22Rv1 (cell line): ENCODE results near the gene CELF4.

Source experiments
- ZFX ChIP-seq: fragments of 450-650 bp; IDR thresholded peaks from 2 replicates; pipeline ENCODE4 v1.6.1; 2017; ENCODE audit warnings: antibody characterized with exemption, borderline replicate concordance
- TF ChIP-seq, protein P1 (sequence below): fragments of 450-650 bp; IDR thresholded peaks from 2 replicates; pipeline ENCODE4 v1.5.1; 2017; ENCODE audit warnings: mild to moderate bottlenecking

DNA sequence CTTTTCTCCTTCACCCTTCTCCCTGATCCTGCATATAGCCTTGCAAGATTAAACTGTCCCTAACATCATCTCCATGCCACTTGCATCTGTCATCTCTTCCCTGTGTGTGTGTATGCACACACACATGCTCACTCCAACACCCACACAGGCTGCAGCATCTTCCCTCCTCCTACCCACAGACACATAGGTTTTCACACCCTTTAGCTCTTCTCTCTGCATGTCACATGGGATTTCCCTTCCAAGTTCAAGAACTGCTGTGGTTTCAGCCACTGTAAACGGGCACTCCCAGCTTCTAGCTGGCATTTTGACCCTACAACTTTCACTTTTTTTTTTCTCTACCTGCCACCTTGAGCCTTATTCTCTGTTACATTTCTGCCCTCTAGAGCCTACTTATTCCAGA, 6.4 kb downstream of the CELF4 start:
- TF ChIP-seq, protein P1, sequence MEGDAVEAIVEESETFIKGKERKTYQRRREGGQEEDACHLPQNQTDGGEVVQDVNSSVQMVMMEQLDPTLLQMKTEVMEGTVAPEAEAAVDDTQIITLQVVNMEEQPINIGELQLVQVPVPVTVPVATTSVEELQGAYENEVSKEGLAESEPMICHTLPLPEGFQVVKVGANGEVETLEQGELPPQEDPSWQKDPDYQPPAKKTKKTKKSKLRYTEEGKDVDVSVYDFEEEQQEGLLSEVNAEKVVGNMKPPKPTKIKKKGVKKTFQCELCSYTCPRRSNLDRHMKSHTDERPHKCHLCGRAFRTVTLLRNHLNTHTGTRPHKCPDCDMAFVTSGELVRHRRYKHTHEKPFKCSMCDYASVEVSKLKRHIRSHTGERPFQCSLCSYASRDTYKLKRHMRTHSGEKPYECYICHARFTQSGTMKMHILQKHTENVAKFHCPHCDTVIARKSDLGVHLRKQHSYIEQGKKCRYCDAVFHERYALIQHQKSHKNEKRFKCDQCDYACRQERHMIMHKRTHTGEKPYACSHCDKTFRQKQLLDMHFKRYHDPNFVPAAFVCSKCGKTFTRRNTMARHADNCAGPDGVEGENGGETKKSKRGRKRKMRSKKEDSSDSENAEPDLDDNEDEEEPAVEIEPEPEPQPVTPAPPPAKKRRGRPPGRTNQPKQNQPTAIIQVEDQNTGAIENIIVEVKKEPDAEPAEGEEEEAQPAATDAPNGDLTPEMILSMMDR, result no peak
- TF ChIP-seq ZFX, result no peak
